ENCODE data around the gene TBC1D8B. TPM values are rescaled to one million over a fixed set of nuclear protein-coding genes. Genes with fewer than 3 reads are reported as not detected.

The TBC1D8B gene
- total and polyA plus RNA-seq, 2 of the 13 experiments (the other 11 are each of a cell fraction or from before 2014, with no cell fraction given) = 6.2 to 7.2 TPM

DNA sequence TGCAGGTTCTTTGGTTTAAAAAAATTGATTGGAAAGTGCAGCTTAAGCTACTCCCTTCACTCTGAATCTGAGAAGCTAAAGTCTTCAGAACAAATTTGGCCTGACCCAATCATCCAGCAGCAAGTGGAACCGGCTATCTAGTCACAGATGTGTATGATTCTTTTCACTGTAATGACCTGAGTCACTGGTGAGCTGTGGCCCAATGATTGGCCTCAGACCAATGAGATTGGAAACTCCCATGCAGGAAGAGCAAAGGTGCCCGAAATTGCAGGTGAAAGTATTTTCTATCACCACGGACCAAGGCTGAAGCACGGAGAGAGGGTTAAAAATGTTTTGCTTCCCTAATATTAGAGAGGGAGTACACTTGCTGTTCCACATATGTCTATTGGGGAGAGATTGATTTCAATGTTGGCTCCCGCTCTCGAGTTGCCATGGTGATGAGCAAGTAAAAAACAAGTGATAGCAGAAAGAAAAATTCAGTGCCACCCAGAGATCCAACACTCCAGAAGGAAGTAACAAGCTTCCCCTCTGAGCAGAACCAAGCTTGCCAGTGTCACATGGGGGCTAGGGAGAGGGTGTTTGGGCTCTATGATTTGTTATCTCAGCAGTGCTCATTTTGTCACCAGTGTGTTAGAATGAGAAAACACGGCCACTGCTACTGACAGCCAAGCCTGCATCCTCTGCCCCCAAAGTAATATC lies 89.4 kb downstream of the TBC1D8B start (continued):
- TF ChIP-seq PHF8 (CRISPR knock-in tag; IDR thresholded peaks at IDR 0.05) = no peak
- TF ChIP-seq, protein P1, sequence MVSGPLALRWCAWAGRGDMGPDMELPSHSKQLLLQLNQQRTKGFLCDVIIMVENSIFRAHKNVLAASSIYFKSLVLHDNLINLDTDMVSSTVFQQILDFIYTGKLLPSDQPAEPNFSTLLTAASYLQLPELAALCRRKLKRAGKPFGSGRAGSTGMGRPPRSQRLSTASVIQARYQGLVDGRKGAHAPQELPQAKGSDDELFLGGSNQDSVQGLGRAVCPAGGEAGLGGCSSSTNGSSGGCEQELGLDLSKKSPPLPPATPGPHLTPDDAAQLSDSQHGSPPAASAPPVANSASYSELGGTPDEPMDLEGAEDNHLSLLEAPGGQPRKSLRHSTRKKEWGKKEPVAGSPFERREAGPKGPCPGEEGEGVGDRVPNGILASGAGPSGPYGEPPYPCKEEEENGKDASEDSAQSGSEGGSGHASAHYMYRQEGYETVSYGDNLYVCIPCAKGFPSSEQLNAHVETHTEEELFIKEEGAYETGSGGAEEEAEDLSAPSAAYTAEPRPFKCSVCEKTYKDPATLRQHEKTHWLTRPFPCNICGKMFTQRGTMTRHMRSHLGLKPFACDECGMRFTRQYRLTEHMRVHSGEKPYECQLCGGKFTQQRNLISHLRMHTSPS (CRISPR knock-in tag; IDR thresholded peaks at IDR 0.05; ENCODE audit: low read depth) = no peak
- TF ChIP-seq, protein P2, sequence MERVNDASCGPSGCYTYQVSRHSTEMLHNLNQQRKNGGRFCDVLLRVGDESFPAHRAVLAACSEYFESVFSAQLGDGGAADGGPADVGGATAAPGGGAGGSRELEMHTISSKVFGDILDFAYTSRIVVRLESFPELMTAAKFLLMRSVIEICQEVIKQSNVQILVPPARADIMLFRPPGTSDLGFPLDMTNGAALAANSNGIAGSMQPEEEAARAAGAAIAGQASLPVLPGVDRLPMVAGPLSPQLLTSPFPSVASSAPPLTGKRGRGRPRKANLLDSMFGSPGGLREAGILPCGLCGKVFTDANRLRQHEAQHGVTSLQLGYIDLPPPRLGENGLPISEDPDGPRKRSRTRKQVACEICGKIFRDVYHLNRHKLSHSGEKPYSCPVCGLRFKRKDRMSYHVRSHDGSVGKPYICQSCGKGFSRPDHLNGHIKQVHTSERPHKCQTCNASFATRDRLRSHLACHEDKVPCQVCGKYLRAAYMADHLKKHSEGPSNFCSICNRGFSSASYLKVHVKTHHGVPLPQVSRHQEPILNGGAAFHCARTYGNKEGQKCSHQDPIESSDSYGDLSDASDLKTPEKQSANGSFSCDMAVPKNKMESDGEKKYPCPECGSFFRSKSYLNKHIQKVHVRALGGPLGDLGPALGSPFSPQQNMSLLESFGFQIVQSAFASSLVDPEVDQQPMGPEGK (CRISPR knock-in tag; IDR thresholded peaks at IDR 0.05) = no peak

DNA sequence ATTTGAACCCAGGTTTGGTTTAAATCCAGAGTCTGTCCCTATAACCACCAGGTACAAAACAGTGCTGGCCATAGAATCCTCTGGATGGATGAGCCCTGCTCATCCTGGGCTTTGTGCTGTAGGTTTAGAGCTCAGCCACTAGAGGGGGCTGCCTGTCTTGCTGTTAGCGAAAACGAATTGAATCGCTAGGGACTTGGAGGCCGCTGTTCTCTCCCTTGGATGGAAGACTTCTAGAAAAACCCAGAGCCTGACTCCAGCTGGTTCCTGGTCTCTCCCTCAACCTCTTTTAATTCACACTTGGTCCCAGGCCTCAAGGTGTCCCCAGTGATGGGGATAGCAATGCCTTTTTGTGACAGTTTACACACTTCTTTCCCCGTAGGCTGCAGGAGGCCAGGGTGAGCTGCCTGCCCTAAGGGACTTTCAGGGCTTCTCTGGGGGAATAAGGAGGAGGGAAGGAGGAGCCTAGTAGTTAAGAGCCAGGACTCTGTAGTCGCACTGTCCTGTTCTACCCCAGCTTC lies 92.0 kb downstream of the TBC1D8B start:
- H3K9ac ChIP-seq (ENCODE audit: insufficient read depth, low read depth, low read length) = peak overlapping the region; percentile 54
- TF ChIP-seq YY1 (IDR thresholded peaks at IDR 0.05; ENCODE audit: insufficient read depth, insufficient replicate concordance, low read depth, low read length) = peak; percentile 9
- TF ChIP-seq ZNF850 (CRISPR knock-in tag; conservative IDR thresholded peaks at IDR 0.05) = no peak
- TF ChIP-seq ZNF468 (CRISPR knock-in tag; IDR thresholded peaks at IDR 0.05) = no peak
- TF ChIP-seq, protein P3, sequence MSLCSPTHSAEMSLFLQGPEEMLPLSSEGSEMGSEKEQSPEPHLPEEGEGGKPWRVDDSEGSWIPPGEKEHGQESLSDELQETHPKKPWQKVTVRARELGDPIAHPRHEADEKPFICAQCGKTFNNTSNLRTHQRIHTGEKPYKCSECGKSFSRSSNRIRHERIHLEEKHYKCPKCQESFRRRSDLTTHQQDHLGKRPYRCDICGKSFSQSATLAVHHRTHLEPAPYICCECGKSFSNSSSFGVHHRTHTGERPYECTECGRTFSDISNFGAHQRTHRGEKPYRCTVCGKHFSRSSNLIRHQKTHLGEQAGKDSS (CRISPR knock-in tag; IDR thresholded peaks at IDR 0.05; ENCODE audit: borderline replicate concordance, low read depth) = no peak
- peak; percentile 86 for TF ChIP-seq SMC3 (IDR thresholded peaks at IDR 0.05; ENCODE audit: low read length)
- TF ChIP-seq, protein P4, sequence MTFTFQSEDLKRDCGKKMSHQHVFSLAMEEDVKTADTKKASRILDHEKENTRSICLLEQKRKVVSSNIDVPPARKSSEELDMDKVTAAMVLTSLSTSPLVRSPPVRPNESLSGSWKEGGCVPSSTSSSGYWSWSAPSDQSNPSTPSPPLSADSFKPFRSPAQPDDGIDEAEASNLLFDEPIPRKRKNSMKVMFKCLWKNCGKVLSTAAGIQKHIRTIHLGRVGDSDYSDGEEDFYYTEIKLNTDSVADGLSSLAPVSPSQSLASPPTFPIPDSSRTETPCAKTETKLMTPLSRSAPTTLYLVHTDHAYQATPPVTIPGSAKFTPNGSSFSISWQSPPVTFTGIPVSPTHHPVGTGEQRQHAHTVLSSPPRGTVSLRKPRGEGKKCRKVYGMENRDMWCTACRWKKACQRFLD (CRISPR knock-in tag; IDR thresholded peaks at IDR 0.05; ENCODE audit: borderline replicate concordance) = no peak
- TF ChIP-seq ZSCAN30 (CRISPR knock-in tag; IDR thresholded peaks at IDR 0.05) = no peak
- TF ChIP-seq, protein P5, sequence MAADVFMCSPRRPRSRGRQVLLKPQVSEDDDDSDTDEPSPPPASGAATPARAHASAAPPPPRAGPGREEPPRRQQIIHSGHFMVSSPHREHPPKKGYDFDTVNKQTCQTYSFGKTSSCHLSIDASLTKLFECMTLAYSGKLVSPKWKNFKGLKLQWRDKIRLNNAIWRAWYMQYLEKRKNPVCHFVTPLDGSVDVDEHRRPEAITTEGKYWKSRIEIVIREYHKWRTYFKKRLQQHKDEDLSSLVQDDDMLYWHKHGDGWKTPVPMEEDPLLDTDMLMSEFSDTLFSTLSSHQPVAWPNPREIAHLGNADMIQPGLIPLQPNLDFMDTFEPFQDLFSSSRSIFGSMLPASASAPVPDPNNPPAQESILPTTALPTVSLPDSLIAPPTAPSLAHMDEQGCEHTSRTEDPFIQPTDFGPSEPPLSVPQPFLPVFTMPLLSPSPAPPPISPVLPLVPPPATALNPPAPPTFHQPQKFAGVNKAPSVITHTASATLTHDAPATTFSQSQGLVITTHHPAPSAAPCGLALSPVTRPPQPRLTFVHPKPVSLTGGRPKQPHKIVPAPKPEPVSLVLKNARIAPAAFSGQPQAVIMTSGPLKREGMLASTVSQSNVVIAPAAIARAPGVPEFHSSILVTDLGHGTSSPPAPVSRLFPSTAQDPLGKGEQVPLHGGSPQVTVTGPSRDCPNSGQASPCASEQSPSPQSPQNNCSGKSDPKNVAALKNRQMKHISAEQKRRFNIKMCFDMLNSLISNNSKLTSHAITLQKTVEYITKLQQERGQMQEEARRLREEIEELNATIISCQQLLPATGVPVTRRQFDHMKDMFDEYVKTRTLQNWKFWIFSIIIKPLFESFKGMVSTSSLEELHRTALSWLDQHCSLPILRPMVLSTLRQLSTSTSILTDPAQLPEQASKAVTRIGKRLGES (CRISPR knock-in tag; IDR thresholded peaks at IDR 0.05; ENCODE audit: borderline replicate concordance) = no peak

More for the DNA sequence above, 92.0 kb downstream of the TBC1D8B start:
- no CpG with 5 or more reads among the region's 6 CpGs for WGBS (ENCODE audit: low lambda C conversion rate)
- no TSS peak for BruUV-seq (replicated peaks)
- ChIA-PET POLR2A (interaction anchor here (1.0 to 1.5 kb wide), 3 partner anchors 37 to 73 kb away, joined by 3 to 4 read pairs (median 4); no protein-coding TSS in a partner anchor), CTCF (ENCODE audit: low intra/inter-chr PET ratio, low total read pairs) (interaction anchor here (0.9 to 2.4 kb wide), 2 partner anchors 59 to 65 kb away, joined by 3 to 25 read pairs; no protein-coding TSS in a partner anchor)
- H3K4me1 ChIP-seq (ENCODE audit: insufficient read depth, low read length) = peaks cover 30% of the 10 kb centered on the region
- DNase-seq (ENCODE audit: low spot score) = peak; percentile 60
- no peaks in the 10 kb centered on the region for H3K27me3 ChIP-seq (ENCODE audit: control insufficient read depth in 1 of 2, insufficient read depth in 2 of 2, low read length in 2 of 2)
- no peak overlapping the region for H3K27ac ChIP-seq (ENCODE audit: extremely low read length, insufficient read depth, low read length)
- H3K4me3 ChIP-seq (replicated peaks in 1 of 3; ENCODE audit: insufficient read depth in 1 of 3, low read depth in 2 of 3, low read length in 3 of 3) = peak overlapping the region in 1 of 3 experiments; percentile 46; a peak in 2 of 6 replicates
- ATAC-seq = peak; percentile 89
- FAIRE-seq = peak; percentile 92
- H3K79me2 ChIP-seq (ENCODE audit: insufficient read depth, low read length) = no peaks in the 10 kb centered on the region
- H2AFZ ChIP-seq (ENCODE audit: low read length) = peak overlapping the region; percentile 23
- no peaks in the 10 kb centered on the region for H3K36me3 ChIP-seq (replicated peaks in 1 of 2; ENCODE audit: control insufficient read depth in 1 of 2, insufficient read depth in 2 of 2, low read length in 2 of 2)
- intact Hi-C loops (cut with micrococcal nuclease; ENCODE audit: unreplicated experiment) (loop anchor here (1.0 kb wide), 1 partner anchor 66 kb away; no protein-coding TSS in a partner anchor), in situ Hi-C loops (cut with HindIII; ENCODE audit: extremely low pct_ligation_motif_present, low pct_unique_long_range_greater_than_20kb) (no loop called here)
- H4K20me1 ChIP-seq (ENCODE audit: insufficient read depth, low read length) = no peaks in the 10 kb centered on the region
- peak overlapping the region; percentile 79 for H3K4me2 ChIP-seq (ENCODE audit: low read depth, low read length)
- H3K9me3 ChIP-seq (ENCODE audit: low read length) = no peaks in the 10 kb centered on the region

Data from HepG2 (cell line).